ENCODE measurements around the gene GDF2. TPM values are rescaled to one million over a fixed set of nuclear protein-coding genes. Genes with fewer than 3 reads are reported as not detected.

The GDF2 gene
- total RNA-seq, 2 experiments from 2014 or later = not detected

GRCh38 chr10:47295411-47295810, 26.8 kb upstream of the GDF2 start:
- H3K4me1 Mint-ChIP-seq (ENCODE audit: low read depth) = peaks cover 4% of the 10 kb centered on the region
- DNase-seq = no peak
- intact Hi-C loops (cut with micrococcal nuclease) = no loop called here
- no peak overlapping the region for H3K4me3 Mint-ChIP-seq
- peaks cover 3% of the 10 kb centered on the region for H3K27me3 Mint-ChIP-seq (ENCODE audit: low read depth)
- no peaks in the 10 kb centered on the region for H3K36me3 Mint-ChIP-seq (ENCODE audit: low read depth)
- H3K9me3 Mint-ChIP-seq = no peaks in the 10 kb centered on the region
- CTCF ChIA-PET = interaction anchor here (1.5 to 2.3 kb wide), 2 partner anchors 12 to 35 kb away, joined by 4 to 9 read pairs; no protein-coding TSS in a partner anchor
- H3K27ac Mint-ChIP-seq = no peak overlapping the region

GRCh38 chr10:47296156-47296894, 25.9 kb upstream of the GDF2 start:
- Mint-ChIP-seq H3K27ac (no peak overlapping the region), H3K4me3 (no peak overlapping the region), H3K4me1 (ENCODE audit: low read depth) (peaks cover 10% of the 10 kb centered on the region), H3K27me3 (ENCODE audit: low read depth) (peaks cover 9% of the 10 kb centered on the region), H3K36me3 (ENCODE audit: low read depth) (no peaks in the 10 kb centered on the region), H3K9me3 (no peaks in the 10 kb centered on the region)
- CTCF ChIA-PET = interaction anchor here (1.5 to 3.6 kb wide), 4 partner anchors 13 to 249 kb away, joined by 4 to 14 read pairs (median 8); no protein-coding TSS in a partner anchor
- DNase-seq = no peak
- intact Hi-C loops (cut with micrococcal nuclease) = no loop called here

- Mint-ChIP-seq H3K4me1 (ENCODE audit: low read depth) (peaks cover 10% of the 10 kb centered on the region), H3K27ac (no peak overlapping the region), H3K9me3 (no peaks in the 10 kb centered on the region), H3K36me3 (ENCODE audit: low read depth) (no peaks in the 10 kb centered on the region), H3K27me3 (ENCODE audit: low read depth) (peaks cover 9% of the 10 kb centered on the region), H3K4me3 (no peak overlapping the region)
- CTCF ChIA-PET = interaction anchor here (1.5 to 3.6 kb wide), 4 partner anchors 14 to 250 kb away, joined by 4 to 14 read pairs (median 8); no protein-coding TSS in a partner anchor
- DNase-seq = no peak
- intact Hi-C loops (cut with micrococcal nuclease) = no loop called here
Observed at GRCh38 chr10:47296941-47297340, 25.3 kb upstream of the GDF2 start.

- CTCF ChIA-PET = interaction anchor here (1.3 to 3.6 kb wide), 4 partner anchors 14 to 251 kb away, joined by 3 to 14 read pairs (median 8); no protein-coding TSS in a partner anchor
- H3K4me3 Mint-ChIP-seq = no peak overlapping the region
- no peak overlapping the region for H3K27ac Mint-ChIP-seq
- peaks cover 11% of the 10 kb centered on the region for H3K4me1 Mint-ChIP-seq (ENCODE audit: low read depth)
- no peak for DNase-seq
- peaks cover 9% of the 10 kb centered on the region for H3K27me3 Mint-ChIP-seq (ENCODE audit: low read depth)
- intact Hi-C loops (cut with micrococcal nuclease) = no loop called here
- no peaks in the 10 kb centered on the region for H3K9me3 Mint-ChIP-seq
- H3K36me3 Mint-ChIP-seq (ENCODE audit: low read depth) = no peaks in the 10 kb centered on the region
Observed at GRCh38 chr10:47297866-47298540, 24.3 kb upstream of the GDF2 start.

GRCh38 chr10:47298715-47299114, 23.5 kb upstream of the GDF2 start:
- intact Hi-C loops (cut with micrococcal nuclease) = no loop called here
- Mint-ChIP-seq H3K27ac (no peak overlapping the region), H3K27me3 (ENCODE audit: low read depth) (peaks cover 9% of the 10 kb centered on the region), H3K4me1 (ENCODE audit: low read depth) (peaks cover 12% of the 10 kb centered on the region), H3K36me3 (ENCODE audit: low read depth) (no peaks in the 10 kb centered on the region), H3K4me3 (no peak overlapping the region), H3K9me3 (no peaks in the 10 kb centered on the region)
- no peak for DNase-seq
- CTCF ChIA-PET = interaction anchor here (1.3 to 3.6 kb wide), 3 partner anchors 13 to 251 kb away, joined by 3 to 14 read pairs (median 8); no protein-coding TSS in a partner anchor

- Mint-ChIP-seq H3K9me3 (no peaks in the 10 kb centered on the region), H3K4me3 (peak within 1 kb of the TSS; percentile 66), H3K27ac (no peak within 1 kb of the TSS), H3K4me1 (ENCODE audit: low read depth) (peaks cover 12% of the 10 kb centered on the region), H3K27me3 (ENCODE audit: low read depth) (peaks cover 9% of the 10 kb centered on the region), H3K36me3 (ENCODE audit: low read depth) (no peaks in the 10 kb centered on the region)
- intact Hi-C loops (cut with micrococcal nuclease) = no loop called here
- DNase-seq = no peak
- CTCF ChIA-PET = interaction anchor here (0.9 to 3.6 kb wide), 2 partner anchors 10 to 12 kb away, joined by 3 to 14 read pairs; no protein-coding TSS in a partner anchor
Observed at GRCh38 chr10:47299611-47300428, 22.4 kb upstream of the GDF2 start, which contains the start of gene GDF10. Gene GDF10, plus strand, starts transcription at chr10:47300197. Its CDS starts 455 bp downstream, at chr10:47300652.

GRCh38 chr10:47300429-47300931, 21.8 kb upstream of the GDF2 start:
- Mint-ChIP-seq H3K9me3 (no peaks in the 10 kb centered on the region), H3K27me3 (ENCODE audit: low read depth) (peaks cover 9% of the 10 kb centered on the region), H3K4me1 (ENCODE audit: low read depth) (peaks cover 12% of the 10 kb centered on the region), H3K4me3 (peak overlapping the region; percentile 66), H3K36me3 (ENCODE audit: low read depth) (no peaks in the 10 kb centered on the region), H3K27ac (no peak overlapping the region)
- DNase-seq = no peak
- CTCF ChIA-PET = no interaction called here
- intact Hi-C loops (cut with micrococcal nuclease) = no loop called here

GRCh38 chr10:47301833-47302232, 20.4 kb upstream of the GDF2 start:
- no peaks in the 10 kb centered on the region for H3K36me3 Mint-ChIP-seq (ENCODE audit: low read depth)
- no peak overlapping the region for H3K27ac Mint-ChIP-seq
- H3K27me3 Mint-ChIP-seq (ENCODE audit: low read depth) = peaks cover 9% of the 10 kb centered on the region
- DNase-seq = no peak
- no peak overlapping the region for H3K4me3 Mint-ChIP-seq
- H3K9me3 Mint-ChIP-seq = no peaks in the 10 kb centered on the region
- H3K4me1 Mint-ChIP-seq (ENCODE audit: low read depth) = peaks cover 16% of the 10 kb centered on the region
- intact Hi-C loops (cut with micrococcal nuclease) = no loop called here
- CTCF ChIA-PET = interaction anchor here (1.4 to 2.6 kb wide), 2 partner anchors 11 to 253 kb away, joined by 5 to 20 read pairs; no protein-coding TSS in a partner anchor

GRCh38 chr10:47303105-47303504, 19.1 kb upstream of the GDF2 start:
- CTCF ChIA-PET = interaction anchor here (0.5 to 2.6 kb wide), 5 partner anchors 10 to 279 kb away, joined by 3 to 20 read pairs (median 5); no protein-coding TSS in a partner anchor
- Mint-ChIP-seq H3K4me3 (no peak overlapping the region), H3K27ac (no peak overlapping the region), H3K27me3 (ENCODE audit: low read depth) (peaks cover 9% of the 10 kb centered on the region), H3K4me1 (ENCODE audit: low read depth) (peaks cover 27% of the 10 kb centered on the region), H3K36me3 (ENCODE audit: low read depth) (no peaks in the 10 kb centered on the region), H3K9me3 (no peaks in the 10 kb centered on the region)
- intact Hi-C loops (cut with micrococcal nuclease) = no loop called here
- DNase-seq = no peak

GRCh38 chr10:47303866-47304265, 18.4 kb upstream of the GDF2 start:
- CTCF ChIA-PET = interaction anchor here (0.5 to 2.6 kb wide), 4 partner anchors 9 to 279 kb away, joined by 3 to 20 read pairs (median 7); no protein-coding TSS in a partner anchor
- Mint-ChIP-seq H3K27me3 (ENCODE audit: low read depth) (peaks cover 9% of the 10 kb centered on the region), H3K9me3 (no peaks in the 10 kb centered on the region), H3K4me3 (no peak overlapping the region), H3K27ac (no peak overlapping the region), H3K4me1 (ENCODE audit: low read depth) (peaks cover 28% of the 10 kb centered on the region), H3K36me3 (ENCODE audit: low read depth) (no peaks in the 10 kb centered on the region)
- DNase-seq = no peak
- intact Hi-C loops (cut with micrococcal nuclease) = no loop called here

GRCh38 chr10:47305566-47305965, 16.7 kb upstream of the GDF2 start:
- Mint-ChIP-seq H3K27ac (no peak overlapping the region), H3K4me3 (no peak overlapping the region), H3K4me1 (ENCODE audit: low read depth) (peaks cover 28% of the 10 kb centered on the region), H3K27me3 (ENCODE audit: low read depth) (peaks cover 6% of the 10 kb centered on the region), H3K36me3 (ENCODE audit: low read depth) (no peaks in the 10 kb centered on the region), H3K9me3 (no peaks in the 10 kb centered on the region)
- CTCF ChIA-PET = interaction anchor here (0.6 to 1.9 kb wide), 7 partner anchors 45 to 313 kb away, joined by 3 to 10 read pairs (median 4); no protein-coding TSS in a partner anchor
- no peak for DNase-seq
- intact Hi-C loops (cut with micrococcal nuclease) = loop anchor here (5.0 kb wide), 1 partner anchor 98 kb away; no protein-coding TSS in a partner anchor

Data from activated naive CD4-positive, alpha-beta T cell treated with anti-CD3 and anti-CD28 coated beads for 36 hours (primary cell).